ENCODE measurements around the gene LSM12.
A peak's percentile ranks its signal among the peaks of the same experiment; 100 is the strongest.

The LSM12 gene

GRCh38 chr17:44095388-44095646, 28.8 kb upstream of the LSM12 start:
- DNase-seq: no peak

- no peak for DNase-seq
Measured at GRCh38 chr17:44094701-44095387, 28.4 kb upstream of the LSM12 start.

DNA sequence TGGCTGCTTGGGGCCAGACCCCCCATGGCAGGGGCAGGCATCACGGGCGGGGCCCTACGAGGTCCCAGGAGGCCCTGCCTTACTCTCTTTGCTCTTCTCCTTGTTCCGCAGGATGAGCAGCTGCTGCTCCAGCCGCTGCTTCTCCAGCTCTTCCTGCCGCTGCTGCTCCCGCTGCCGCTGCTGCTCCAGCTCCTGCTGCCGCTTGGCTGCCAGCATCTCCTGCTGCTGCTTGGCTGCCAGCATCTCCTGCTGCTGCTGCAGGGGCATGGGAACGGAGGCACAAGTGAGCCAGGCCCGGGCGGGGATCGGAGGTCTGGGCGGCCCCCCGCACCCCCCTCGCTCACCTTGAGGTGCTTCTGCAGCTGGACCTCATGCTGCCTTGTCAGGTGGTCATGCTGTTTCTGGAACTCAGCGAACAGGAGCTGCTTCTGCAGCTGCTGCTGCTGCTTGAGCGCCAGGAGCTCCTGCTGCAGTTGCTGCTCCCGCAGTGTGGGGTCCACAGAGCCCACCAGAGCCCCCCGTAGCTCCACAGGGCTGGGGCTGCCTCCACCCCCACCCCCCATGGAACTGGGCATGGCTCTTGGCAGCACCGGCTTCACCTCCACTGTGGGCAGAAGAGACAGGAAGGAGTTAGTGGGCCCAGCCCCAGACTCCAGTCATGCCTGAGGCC, 26.9 kb upstream of the LSM12 start:
- DNase-seq: no peak

- no peak for DNase-seq
Measured at GRCh38 chr17:44092051-44092450, 25.6 kb upstream of the LSM12 start.

GRCh38 chr17:44091200-44091997, 24.9 kb upstream of the LSM12 start:
- DNase-seq: no peak

GRCh38 chr17:44088254-44088653, 21.8 kb upstream of the LSM12 start:
- DNase-seq: no peak

DNA sequence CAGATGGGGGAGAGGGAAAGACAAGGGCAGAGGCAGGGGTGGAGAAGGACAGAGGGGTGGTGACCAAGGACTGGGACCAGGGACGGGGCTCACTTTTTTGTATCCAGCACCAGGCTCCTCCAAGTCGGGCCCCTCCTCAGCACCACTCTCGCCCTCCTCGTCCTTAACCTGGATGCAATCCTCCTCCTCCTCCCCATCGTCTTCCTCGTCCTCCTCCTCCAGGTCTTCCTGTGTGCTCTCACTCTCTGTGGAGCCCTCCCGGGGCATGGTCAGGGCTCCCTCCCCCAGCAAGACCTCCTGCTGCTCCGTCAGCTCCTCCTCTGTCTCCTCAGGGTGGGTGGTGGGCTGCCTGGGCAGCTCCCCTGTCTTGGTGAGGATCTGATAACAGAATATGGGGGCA, 20.8 kb upstream of the LSM12 start:
- no peak for DNase-seq

DNA sequence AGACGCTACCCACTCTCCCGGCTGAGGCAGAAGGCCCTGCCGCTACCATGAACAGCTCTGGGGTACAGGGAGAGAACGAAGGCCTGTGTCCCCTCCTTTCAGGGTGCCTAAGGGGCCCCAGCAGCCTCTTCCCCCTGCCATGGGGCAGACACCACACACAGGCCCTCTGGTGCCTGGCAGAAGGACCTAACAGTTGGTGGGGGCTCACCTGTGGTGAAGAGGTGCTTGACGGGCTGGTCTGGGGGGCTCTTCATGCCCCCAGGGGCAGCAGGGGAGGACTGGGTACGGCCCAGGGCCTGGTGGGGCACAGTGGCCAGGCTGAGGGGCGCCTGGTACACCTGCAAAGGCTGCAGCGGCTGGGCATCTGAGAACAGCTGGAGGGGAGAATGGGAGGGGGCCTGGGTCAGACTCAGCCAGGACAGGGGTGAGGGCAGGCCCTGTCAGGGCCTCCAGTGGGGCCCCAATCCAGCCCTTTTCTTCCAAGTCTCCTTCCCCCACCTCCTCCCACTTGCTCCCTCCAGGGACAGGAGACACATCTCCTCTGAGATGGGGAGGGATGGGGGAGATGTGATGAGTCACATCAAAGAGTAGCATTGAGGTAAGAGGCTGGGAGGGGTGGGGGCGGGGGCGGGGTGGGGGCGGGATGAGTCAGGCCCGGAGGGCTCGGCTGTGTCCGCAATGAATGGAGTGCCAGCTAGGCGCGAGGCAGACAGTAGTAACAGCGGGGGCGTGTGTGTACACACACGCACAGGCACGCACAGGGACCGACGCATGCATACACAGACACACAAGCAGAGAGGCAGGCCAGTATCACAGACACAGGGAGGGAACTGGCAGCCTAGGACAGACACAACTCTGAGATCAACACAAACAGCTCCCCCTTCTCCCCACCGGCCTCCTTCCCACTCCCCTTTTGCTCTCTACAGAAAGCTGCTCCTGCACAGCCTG, 20.2 kb upstream of the LSM12 start:
- peak; percentile 58 for DNase-seq

- DNase-seq: no peak
Measured at GRCh38 chr17:44085908-44086307, 19.4 kb upstream of the LSM12 start.

- DNase-seq: no peak
Measured at GRCh38 chr17:44084921-44085320, 18.4 kb upstream of the LSM12 start.

DNA sequence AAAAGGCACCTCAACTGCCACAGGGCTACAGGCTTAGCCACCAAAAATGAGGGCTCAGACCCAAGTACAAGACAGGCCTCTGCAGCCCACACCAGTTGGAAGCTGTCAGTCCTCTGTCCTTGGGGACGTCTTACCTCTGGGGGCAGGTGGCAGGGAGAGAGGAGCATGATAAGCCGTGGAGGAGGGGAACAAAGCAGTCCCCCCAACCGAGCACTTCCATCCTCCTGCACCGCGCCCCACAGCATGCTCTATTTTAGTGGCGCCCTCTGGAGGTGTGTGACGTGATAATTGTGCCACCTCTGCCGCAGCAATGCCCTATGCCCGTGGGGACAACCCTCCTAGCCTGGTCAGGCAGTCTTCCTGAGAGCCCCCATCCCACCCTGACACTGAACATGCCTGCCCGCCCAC, 17.7 kb upstream of the LSM12 start:
- peak; percentile 12 for DNase-seq

- no peak for DNase-seq
Measured at GRCh38 chr17:44083250-44083849, 16.9 kb upstream of the LSM12 start.

- DNase-seq: no peak
Measured at GRCh38 chr17:44082256-44082927, 15.9 kb upstream of the LSM12 start.

- DNase-seq: no peak
Measured at GRCh38 chr17:44081681-44082080, 15.2 kb upstream of the LSM12 start.

DNA sequence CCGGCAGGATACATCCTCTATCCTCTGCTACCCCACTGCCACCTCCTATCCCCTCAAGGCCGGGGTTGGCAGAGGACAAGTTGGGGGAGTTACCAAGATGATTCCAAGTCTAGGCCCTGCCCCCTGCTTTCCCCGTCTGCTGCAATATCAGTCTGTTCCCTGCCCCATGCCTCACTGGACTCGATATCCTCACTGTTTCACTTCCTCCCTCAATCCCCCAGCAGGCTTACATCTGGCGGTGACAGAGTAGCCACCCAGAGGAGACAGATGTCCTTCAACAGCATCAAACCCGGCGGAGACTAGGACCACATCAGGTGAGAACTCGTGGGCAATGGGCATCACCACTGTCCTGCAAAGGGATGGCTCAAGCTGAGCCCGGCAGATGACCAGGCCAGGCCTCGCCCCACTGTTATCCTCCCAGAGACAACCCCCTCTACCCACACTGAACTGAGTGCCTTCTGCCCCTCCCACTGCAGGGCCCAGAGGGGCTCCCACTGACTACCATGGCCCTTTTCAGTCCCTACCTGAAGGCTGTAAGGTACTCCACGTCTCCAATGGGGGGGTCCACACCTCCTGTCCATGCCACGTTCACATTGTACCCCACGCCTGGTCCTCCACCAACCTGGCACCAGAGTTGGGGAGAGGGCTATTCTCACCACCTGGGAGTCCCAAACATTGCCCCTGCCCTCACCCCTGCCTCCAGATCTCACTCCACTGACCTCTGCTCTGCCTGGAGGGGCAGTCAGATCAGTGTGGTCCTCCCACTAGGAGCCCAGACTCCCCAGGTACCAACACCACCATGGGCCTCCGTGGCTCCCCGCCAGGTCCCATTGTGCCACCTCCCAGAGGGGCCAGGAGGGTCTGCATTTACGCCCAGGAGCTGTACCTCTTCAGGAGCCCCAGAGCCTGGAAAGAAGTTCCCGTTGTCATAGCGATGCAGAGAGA, 13.7 kb upstream of the LSM12 start:
- DNase-seq: no peak

DNA sequence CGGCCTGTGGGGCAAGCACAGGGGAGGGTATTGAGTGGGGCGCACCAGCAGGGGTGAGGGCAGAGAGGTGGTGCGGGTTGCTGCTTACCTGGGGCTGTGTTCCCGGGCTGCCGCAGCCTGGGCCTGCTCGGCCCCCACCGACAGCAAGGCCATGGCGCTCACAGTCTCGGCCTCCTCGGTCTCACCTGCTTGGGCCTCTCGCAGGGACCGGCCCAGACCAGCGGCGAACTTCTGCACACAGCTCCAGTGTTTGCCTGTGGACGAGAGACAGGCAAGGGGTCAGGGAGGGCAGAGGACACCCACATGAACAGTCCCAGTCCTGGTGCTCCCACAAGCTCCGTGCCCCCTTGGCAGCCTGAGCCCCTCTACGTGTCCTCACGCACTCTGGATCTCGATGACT, 11.9 kb upstream of the LSM12 start:
- DNase-seq: no peak

DNA sequence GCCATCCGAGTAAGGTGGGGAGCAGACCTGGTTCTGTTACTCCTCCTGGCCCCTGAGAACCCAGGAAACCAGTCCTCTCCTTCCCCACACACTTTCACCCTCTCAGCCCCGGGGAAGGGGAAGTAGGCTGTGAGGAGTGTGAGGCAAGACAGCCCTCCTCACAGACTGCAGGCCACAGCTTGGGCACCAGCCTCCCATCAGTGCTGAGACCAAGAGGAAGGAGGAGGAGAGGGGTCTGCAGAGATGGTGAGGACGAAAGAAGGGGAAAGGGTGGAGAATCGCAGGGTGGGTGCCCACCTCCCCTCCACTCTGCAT, 11.1 kb upstream of the LSM12 start:
- no peak for DNase-seq

- DNase-seq: no peak
Measured at GRCh38 chr17:44076716-44077594, 10.5 kb upstream of the LSM12 start.

DNA sequence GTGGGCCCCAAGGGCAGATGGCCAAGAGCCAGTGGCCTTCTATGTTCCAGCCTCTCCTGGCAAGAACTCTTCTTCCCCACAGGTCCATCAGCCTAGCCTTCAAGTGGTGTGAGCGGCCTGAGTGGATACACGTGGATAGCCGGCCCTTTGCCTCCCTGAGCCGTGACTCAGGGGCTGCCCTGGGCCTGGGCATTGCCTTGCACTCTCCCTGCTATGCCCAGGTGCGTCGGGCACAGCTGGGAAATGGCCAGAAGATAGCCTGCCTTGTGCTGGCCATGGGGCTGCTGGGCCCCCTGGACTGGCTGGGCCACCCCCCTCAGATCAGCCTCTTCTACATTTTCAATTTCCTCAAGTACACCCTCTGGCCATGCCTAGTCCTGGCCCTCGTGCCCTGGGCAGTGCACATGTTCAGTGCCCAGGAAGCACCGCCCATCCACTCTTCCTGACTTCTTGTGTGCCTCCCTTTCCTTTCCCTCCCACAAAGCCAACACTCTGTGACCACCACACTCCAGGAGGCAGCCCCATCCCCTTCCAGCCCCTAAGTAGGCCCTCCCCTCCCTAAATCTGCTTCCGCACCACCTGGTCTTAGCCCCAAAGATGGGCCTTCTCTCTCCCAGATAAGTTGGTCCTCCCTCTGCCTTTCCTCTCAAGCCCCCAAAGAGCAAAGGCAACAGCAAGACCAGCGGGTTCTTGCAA, 9.3 kb upstream of the LSM12 start:
- no peak for DNase-seq

All from CD4-positive, alpha-beta T cell treated with Interleukin-4 for 4 hours (primary cell).